Calu3 (cell line): ENCODE results near the gene HEYL. TPM values are rescaled to one million over a fixed set of nuclear protein-coding genes. Genes with fewer than 3 reads are reported as not detected.

Experiments used
- BruUV-seq: library from RNA; stranded (reverse); fragments of 400-500 nt; replicated peaks from 2 replicates; lab custom pipeline; 2021; lab: Mats Ljungman, UMichigan
- CTCF ChIA-PET: fragments of 300-600 bp; sonication (Branson Sonifier 250); formaldehyde crosslinking; loops from one replicate; lab custom pipeline; 2022; ENCODE audit warnings: antibody characterized with exemption; lab: Charles Lee
- DNase-seq: peaks from one replicate; pipeline ENCODE4 v3.0.0; 2022
- H3K27ac Mint-ChIP-seq: one replicate; pipeline ENCODE4 v1.8.0; 2022; ENCODE audit warnings: mixed read lengths; ENCODE audit not compliant: unreplicated experiment
- H3K27me3 Mint-ChIP-seq: one replicate; pipeline ENCODE4 v1.8.0; 2022; ENCODE audit warnings: mixed read lengths; ENCODE audit not compliant: unreplicated experiment
- H3K36me3 Mint-ChIP-seq: one replicate; pipeline ENCODE4 v1.8.0; 2022; ENCODE audit warnings: mild to moderate bottlenecking, moderate library complexity, mixed read lengths; ENCODE audit not compliant: insufficient read depth, unreplicated experiment
- H3K4me1 Mint-ChIP-seq: one replicate; pipeline ENCODE4 v1.8.0; 2022; ENCODE audit warnings: mild to moderate bottlenecking, low read depth, mixed read lengths; ENCODE audit not compliant: unreplicated experiment
- H3K4me3 Mint-ChIP-seq: one replicate; pipeline ENCODE4 v1.8.0; 2022; ENCODE audit warnings: mild to moderate bottlenecking, low read depth, moderate library complexity, mixed read lengths; ENCODE audit not compliant: unreplicated experiment
- H3K9me3 Mint-ChIP-seq: one replicate; pipeline ENCODE4 v1.8.0; 2022; ENCODE audit warnings: low read depth, mixed read lengths; ENCODE audit not compliant: unreplicated experiment
- intact Hi-C: fragments of 100-400 bp; cut with micrococcal nuclease; formaldehyde crosslinking; loops from one replicate; pipeline ENCODE4 v1.10.0; 2022; ENCODE audit not compliant: unreplicated experiment
- total RNA-seq: library from RNA; stranded (reverse); gene quantifications from 2 replicates; pipeline ENCODE4 v1.2.3, GENCODE V29; 2022
- TF ChIP-seq, protein P1 (sequence below): fragments of 200-600 bp; IDR thresholded peaks from one replicate; pipeline ENCODE4 v1.8.0; 2022; ENCODE audit warnings: antibody characterized with exemption; ENCODE audit not compliant: unreplicated experiment

The HEYL gene
- total RNA-seq, 1 experiment from 2014 or later = 0.09 TPM

DNA sequence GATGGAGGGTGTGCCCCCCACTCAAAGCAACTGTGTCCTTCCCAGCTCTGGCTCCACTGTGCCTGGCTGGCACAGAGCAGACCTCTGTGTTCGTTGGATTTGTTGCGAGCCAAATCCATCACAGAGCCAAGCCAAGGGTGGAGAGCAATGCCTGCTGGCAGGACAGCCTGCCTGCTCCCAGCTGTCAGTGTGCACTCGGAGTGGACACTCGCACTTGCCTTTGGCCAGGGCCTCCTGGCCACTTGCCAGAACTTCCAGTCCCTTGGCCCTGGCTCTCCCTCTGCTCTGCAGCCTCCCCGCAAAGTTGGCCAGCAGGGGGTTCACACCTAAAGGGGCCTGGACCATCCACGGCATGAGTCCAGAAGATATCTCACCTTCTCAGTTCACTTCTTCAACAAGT, 16.4 kb downstream of the HEYL start:
- Mint-ChIP-seq H3K4me3 (no peak overlapping the region), H3K9me3 (no peaks in the 10 kb centered on the region), H3K4me1 (no peaks in the 10 kb centered on the region), H3K36me3 (no peaks in the 10 kb centered on the region), H3K27ac (no peak overlapping the region), H3K27me3 (peaks cover 70% of the 10 kb centered on the region)
- intact Hi-C loops = no loop called here
- BruUV-seq = no TSS peak
- TF ChIP-seq, protein P1, sequence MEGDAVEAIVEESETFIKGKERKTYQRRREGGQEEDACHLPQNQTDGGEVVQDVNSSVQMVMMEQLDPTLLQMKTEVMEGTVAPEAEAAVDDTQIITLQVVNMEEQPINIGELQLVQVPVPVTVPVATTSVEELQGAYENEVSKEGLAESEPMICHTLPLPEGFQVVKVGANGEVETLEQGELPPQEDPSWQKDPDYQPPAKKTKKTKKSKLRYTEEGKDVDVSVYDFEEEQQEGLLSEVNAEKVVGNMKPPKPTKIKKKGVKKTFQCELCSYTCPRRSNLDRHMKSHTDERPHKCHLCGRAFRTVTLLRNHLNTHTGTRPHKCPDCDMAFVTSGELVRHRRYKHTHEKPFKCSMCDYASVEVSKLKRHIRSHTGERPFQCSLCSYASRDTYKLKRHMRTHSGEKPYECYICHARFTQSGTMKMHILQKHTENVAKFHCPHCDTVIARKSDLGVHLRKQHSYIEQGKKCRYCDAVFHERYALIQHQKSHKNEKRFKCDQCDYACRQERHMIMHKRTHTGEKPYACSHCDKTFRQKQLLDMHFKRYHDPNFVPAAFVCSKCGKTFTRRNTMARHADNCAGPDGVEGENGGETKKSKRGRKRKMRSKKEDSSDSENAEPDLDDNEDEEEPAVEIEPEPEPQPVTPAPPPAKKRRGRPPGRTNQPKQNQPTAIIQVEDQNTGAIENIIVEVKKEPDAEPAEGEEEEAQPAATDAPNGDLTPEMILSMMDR = no peak
- CTCF ChIA-PET = no interaction called here
- DNase-seq = no peak

DNA sequence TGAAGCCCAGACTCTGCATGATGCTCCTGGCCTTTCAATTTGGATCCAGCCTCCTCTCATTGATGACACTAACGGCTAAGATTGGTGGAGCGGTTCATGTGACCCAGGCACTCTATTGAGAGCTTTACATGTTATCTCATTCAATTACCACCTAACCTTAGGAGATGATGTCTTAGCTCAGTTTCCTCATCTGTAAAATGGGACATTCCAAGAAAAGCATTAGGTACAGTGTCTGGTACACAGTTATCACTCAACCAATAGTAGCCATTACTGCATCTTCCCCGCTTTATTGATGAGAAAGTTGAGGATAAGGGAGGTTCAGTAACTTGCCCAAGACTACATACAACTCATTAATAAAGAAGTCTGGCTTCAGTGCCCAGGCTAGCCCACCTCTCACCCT, 17.0 kb downstream of the HEYL start:
- CTCF ChIA-PET = no interaction called here
- BruUV-seq = no TSS peak

DNA sequence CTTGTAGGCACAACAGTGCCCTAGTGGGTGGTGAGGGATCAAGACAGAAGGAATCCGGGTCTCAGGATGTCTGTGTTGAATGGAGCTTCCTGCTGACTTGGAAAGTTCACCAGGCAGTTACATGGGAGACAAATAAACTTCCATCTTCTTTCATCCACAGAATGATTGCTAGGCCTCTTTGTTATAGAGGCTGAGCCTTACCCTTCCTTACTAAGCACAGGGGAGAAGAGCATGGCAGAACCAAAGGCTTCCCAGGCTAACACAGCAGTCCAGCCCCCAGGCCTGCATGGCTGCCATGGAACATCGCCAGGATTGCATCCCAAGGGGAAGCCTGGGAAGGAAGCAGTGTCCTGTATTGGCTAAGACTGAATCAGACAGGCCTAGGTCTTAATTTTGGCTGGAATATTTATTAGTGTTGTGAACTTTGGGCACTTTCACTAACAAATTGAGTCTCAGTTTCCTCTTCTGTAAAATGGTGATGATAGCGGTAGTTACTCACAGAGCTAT, 18.7 kb downstream of the HEYL start:
- Mint-ChIP-seq H3K9me3 (no peaks in the 10 kb centered on the region), H3K27ac (no peak overlapping the region), H3K4me1 (no peaks in the 10 kb centered on the region), H3K36me3 (no peaks in the 10 kb centered on the region), H3K4me3 (no peak overlapping the region), H3K27me3 (peaks cover 67% of the 10 kb centered on the region)
- CTCF ChIA-PET = interaction anchor here (0.5 kb wide), 1 partner anchor 13 kb away, joined by 3 read pairs; no protein-coding TSS in a partner anchor
- TF ChIP-seq, protein P1 = no peak
- intact Hi-C loops = no loop called here
- no TSS peak for BruUV-seq
- no peak for DNase-seq

More for the DNA sequence above, 17.0 kb downstream of the HEYL start:
- intact Hi-C loops = no loop called here
- no peaks in the 10 kb centered on the region for H3K9me3 Mint-ChIP-seq
- DNase-seq = no peak
- peaks cover 70% of the 10 kb centered on the region for H3K27me3 Mint-ChIP-seq
- TF ChIP-seq, protein P1 = no peak
- H3K27ac Mint-ChIP-seq = no peak overlapping the region
- no peaks in the 10 kb centered on the region for H3K36me3 Mint-ChIP-seq
- no peaks in the 10 kb centered on the region for H3K4me1 Mint-ChIP-seq
- no peak overlapping the region for H3K4me3 Mint-ChIP-seq

DNA sequence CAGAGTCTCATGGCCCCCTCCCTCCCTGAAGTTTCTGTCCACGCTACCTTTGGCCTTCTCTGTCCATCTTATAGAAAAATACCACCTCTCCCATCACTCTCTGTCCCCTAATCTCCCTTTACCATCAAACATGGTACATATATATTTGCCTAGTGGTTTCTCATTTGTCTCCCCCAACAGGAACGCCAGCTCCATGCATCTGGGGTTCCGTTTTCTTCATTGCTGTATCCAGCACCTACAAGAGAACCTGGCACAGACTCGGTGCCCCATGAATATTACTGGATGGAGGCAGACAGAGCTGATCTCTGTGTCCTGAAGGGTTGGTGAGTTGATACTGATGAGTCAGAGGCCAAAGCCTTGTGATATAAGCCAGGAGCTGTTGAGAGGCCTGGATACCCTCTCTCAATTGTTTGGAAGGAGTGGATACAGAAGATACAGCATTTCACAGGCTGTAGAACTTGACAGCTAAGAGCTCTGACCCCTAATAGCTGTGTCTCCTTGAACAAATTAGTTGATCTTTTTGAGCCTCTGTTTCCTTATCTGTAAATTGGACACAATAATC, 21.9 kb downstream of the HEYL start:
- no peak overlapping the region for H3K4me3 Mint-ChIP-seq

More for the DNA sequence above, 21.9 kb downstream of the HEYL start:
- H3K27ac Mint-ChIP-seq = no peak overlapping the region
- CTCF ChIA-PET = interaction anchor here (1.4 kb wide), 1 partner anchor 11 kb away, joined by 7 read pairs; no protein-coding TSS in a partner anchor
- intact Hi-C loops = no loop called here
- H3K27me3 Mint-ChIP-seq = peaks cover 36% of the 10 kb centered on the region
- no peak for DNase-seq
- H3K36me3 Mint-ChIP-seq = no peaks in the 10 kb centered on the region
- no TSS peak for BruUV-seq
- no peaks in the 10 kb centered on the region for H3K9me3 Mint-ChIP-seq
- H3K4me1 Mint-ChIP-seq = no peaks in the 10 kb centered on the region
- TF ChIP-seq, protein P1 = no peak
